Activated naive CD4-positive, alpha-beta T cell treated with anti-CD3 and anti-CD28 coated beads, Interleukin-2, amount 10 ng/mL, durations not matched to agents 7 days and 5 days (primary cell): Measurements from ENCODE around the gene TAAR9.
"Not testable (repeated sequence)": the region's sequence is repeated elsewhere in the genome, so short reads cannot be mapped to it uniquely, and the experiment has no call there.

Experiments used
- CTCF ChIA-PET: fragments of 350-600 bp; sonication (Branson Sonifier 250); formaldehyde crosslinking; loops from one replicate; lab custom pipeline; 2021; ENCODE audit warnings: antibody characterized with exemption; lab: Charles Lee
- DNase-seq: peaks from one replicate; pipeline ENCODE4 v3.0.0-alpha.2; 2020
- H3K27ac Mint-ChIP-seq: one replicate; pipeline ENCODE4 v1.8.0; 2021; ENCODE audit warnings: mild to moderate bottlenecking, moderate library complexity, mixed read lengths
- H3K27me3 Mint-ChIP-seq: one replicate; pipeline ENCODE4 v1.8.0; 2021; ENCODE audit warnings: mild to moderate bottlenecking, mixed read lengths
- H3K36me3 Mint-ChIP-seq: one replicate; pipeline ENCODE4 v1.8.0; 2021; ENCODE audit warnings: mixed read lengths
- H3K4me1 Mint-ChIP-seq: one replicate; pipeline ENCODE4 v1.8.0; 2021; ENCODE audit warnings: mixed read lengths
- H3K4me3 Mint-ChIP-seq: one replicate; pipeline ENCODE4 v1.8.0; 2021; ENCODE audit warnings: mild to moderate bottlenecking, moderate library complexity, mixed read lengths
- H3K9me3 Mint-ChIP-seq: one replicate; pipeline ENCODE4 v1.8.0; 2021; ENCODE audit warnings: mixed read lengths

The TAAR9 gene

GRCh38 chr6:132530293-132530974 lies 7.6 kb upstream of the TAAR9 start:
- CTCF ChIA-PET: interaction anchor here (0.6 to 1.6 kb wide), 14 partner anchors 11 to 427 kb away, joined by 3 to 10 read pairs (median 3); partner anchors contain the start of genes SLC18B1 and TAAR8
- Mint-ChIP-seq H3K27me3 (peaks cover 19% of the 10 kb centered on the region), H3K4me1 (peaks cover 2% of the 10 kb centered on the region), H3K4me3 (no peak overlapping the region), H3K9me3 (no peaks in the 10 kb centered on the region), H3K27ac (no peak overlapping the region), H3K36me3 (no peaks in the 10 kb centered on the region)
- peak; percentile 78 for DNase-seq

- CTCF ChIA-PET, H3K27ac Mint-ChIP-seq, H3K4me1 Mint-ChIP-seq, H3K36me3 Mint-ChIP-seq, H3K9me3 Mint-ChIP-seq, H3K4me3 Mint-ChIP-seq, DNase-seq, H3K27me3 Mint-ChIP-seq: not testable (repeated sequence)
Measured at GRCh38 chr6:132534546-132534945, 3.5 kb upstream of the TAAR9 start.

- no peaks in the 10 kb centered on the region for H3K9me3 Mint-ChIP-seq
- H3K27me3 Mint-ChIP-seq: peaks cover 5% of the 10 kb centered on the region
- no peaks in the 10 kb centered on the region for H3K4me1 Mint-ChIP-seq
- no peak for DNase-seq
- no peak overlapping the region for H3K4me3 Mint-ChIP-seq
- H3K27ac Mint-ChIP-seq: no peak overlapping the region
- no peaks in the 10 kb centered on the region for H3K36me3 Mint-ChIP-seq
- CTCF ChIA-PET: interaction anchor here (1.3 kb wide), 1 partner anchor 257 kb away, joined by 3 read pairs; no protein-coding TSS in a partner anchor
Measured at GRCh38 chr6:132537145-132537544, 932 bp upstream of the TAAR9 start.

- H3K4me1 Mint-ChIP-seq: no peaks in the 10 kb centered on the region
- H3K9me3 Mint-ChIP-seq: no peaks in the 10 kb centered on the region
- CTCF ChIA-PET: interaction anchor here (0.8 to 0.9 kb wide), 2 partner anchors 14 to 265 kb away, joined by 3 read pairs; no protein-coding TSS in a partner anchor
Measured at GRCh38 chr6:132544826-132545225, 6.7 kb downstream of the TAAR9 start.

GRCh38 chr6:132548746-132549463 lies 10.8 kb downstream of the TAAR9 start:
- CTCF ChIA-PET: no interaction called here
- Mint-ChIP-seq H3K27ac (no peak overlapping the region), H3K36me3 (no peaks in the 10 kb centered on the region), H3K9me3 (no peaks in the 10 kb centered on the region), H3K4me1 (no peaks in the 10 kb centered on the region), H3K4me3 (no peak overlapping the region), H3K27me3 (peaks cover 28% of the 10 kb centered on the region)
- no peak for DNase-seq

More at GRCh38 chr6:132544826-132545225, 6.7 kb downstream of the TAAR9 start:
- H3K27me3 Mint-ChIP-seq: peaks cover 16% of the 10 kb centered on the region
- no peaks in the 10 kb centered on the region for H3K36me3 Mint-ChIP-seq
- no peak for DNase-seq
- H3K27ac Mint-ChIP-seq: no peak overlapping the region
- H3K4me3 Mint-ChIP-seq: no peak overlapping the region

GRCh38 chr6:132551214-132551613 lies 13.1 kb downstream of the TAAR9 start:
- Mint-ChIP-seq H3K9me3 (no peaks in the 10 kb centered on the region), H3K36me3 (no peaks in the 10 kb centered on the region), H3K27me3 (peaks cover 33% of the 10 kb centered on the region), H3K27ac (no peak overlapping the region), H3K4me3 (no peak overlapping the region), H3K4me1 (no peaks in the 10 kb centered on the region)
- CTCF ChIA-PET: interaction anchor here (0.6 to 2.7 kb wide), 2 partner anchors 20 to 242 kb away, joined by 3 to 10 read pairs; no protein-coding TSS in a partner anchor
- DNase-seq: no peak

GRCh38 chr6:132552372-132552771 lies 14.3 kb downstream of the TAAR9 start, which contains the start of gene TAAR8:
TAAR8 (plus strand) TSS chr6:132552672; CDS start chr6:132552693, 21 bp downstream.
- Mint-ChIP-seq H3K27me3 (peaks cover 32% of the 10 kb centered on the region), H3K4me3 (no peak within 1 kb of the TSS), H3K9me3 (no peaks in the 10 kb centered on the region), H3K4me1 (no peaks in the 10 kb centered on the region), H3K27ac (no peak within 1 kb of the TSS), H3K36me3 (no peaks in the 10 kb centered on the region)
- CTCF ChIA-PET: interaction anchor here (2.7 kb wide), 1 partner anchor 21 kb away, joined by 10 read pairs; no protein-coding TSS in a partner anchor
- no peak for DNase-seq

GRCh38 chr6:132560087-132560486 lies 22.0 kb downstream of the TAAR9 start:
- H3K27me3 Mint-ChIP-seq, DNase-seq, H3K36me3 Mint-ChIP-seq, H3K4me1 Mint-ChIP-seq, H3K9me3 Mint-ChIP-seq, H3K4me3 Mint-ChIP-seq, CTCF ChIA-PET, H3K27ac Mint-ChIP-seq: not testable (repeated sequence)

GRCh38 chr6:132566404-132566803 lies 28.3 kb downstream of the TAAR9 start:
- H3K4me3 Mint-ChIP-seq: no peak overlapping the region
- peaks cover 6% of the 10 kb centered on the region for H3K27me3 Mint-ChIP-seq
- H3K27ac Mint-ChIP-seq: no peak overlapping the region
- no peaks in the 10 kb centered on the region for H3K4me1 Mint-ChIP-seq
- CTCF ChIA-PET: no interaction called here
- no peaks in the 10 kb centered on the region for H3K9me3 Mint-ChIP-seq
- H3K36me3 Mint-ChIP-seq: no peaks in the 10 kb centered on the region
- no peak for DNase-seq

GRCh38 chr6:132567566-132567965 lies 29.5 kb downstream of the TAAR9 start:
- no peak overlapping the region for H3K27ac Mint-ChIP-seq
- H3K4me1 Mint-ChIP-seq: no peaks in the 10 kb centered on the region
- CTCF ChIA-PET: no interaction called here
- no peaks in the 10 kb centered on the region for H3K36me3 Mint-ChIP-seq
- no peaks in the 10 kb centered on the region for H3K9me3 Mint-ChIP-seq
- no peak overlapping the region for H3K4me3 Mint-ChIP-seq
- H3K27me3 Mint-ChIP-seq: peaks cover 6% of the 10 kb centered on the region
- DNase-seq: no peak

- CTCF ChIA-PET: no interaction called here
- H3K36me3 Mint-ChIP-seq: no peaks in the 10 kb centered on the region
- no peak for DNase-seq
- peaks cover 10% of the 10 kb centered on the region for H3K27me3 Mint-ChIP-seq
- no peaks in the 10 kb centered on the region for H3K9me3 Mint-ChIP-seq
- no peak overlapping the region for H3K27ac Mint-ChIP-seq
- H3K4me3 Mint-ChIP-seq: no peak overlapping the region
- H3K4me1 Mint-ChIP-seq: no peaks in the 10 kb centered on the region
Measured at GRCh38 chr6:132568611-132569010, 30.5 kb downstream of the TAAR9 start.

GRCh38 chr6:132569170-132569569 lies 31.1 kb downstream of the TAAR9 start:
- Mint-ChIP-seq H3K9me3 (no peaks in the 10 kb centered on the region), H3K4me1 (no peaks in the 10 kb centered on the region), H3K36me3 (no peaks in the 10 kb centered on the region), H3K4me3 (no peak overlapping the region), H3K27ac (no peak overlapping the region), H3K27me3 (peaks cover 12% of the 10 kb centered on the region)
- CTCF ChIA-PET: no interaction called here
- no peak for DNase-seq

GRCh38 chr6:132570221-132570777 lies 32.2 kb downstream of the TAAR9 start, which contains the start of gene TAAR6:
TAAR6 (plus strand) TSS chr6:132570322; CDS start chr6:132570322, 0 bp downstream.
- Mint-ChIP-seq H3K4me1 (no peaks in the 10 kb centered on the region), H3K4me3 (no peak within 1 kb of the TSS), H3K36me3 (no peaks in the 10 kb centered on the region), H3K27ac (no peak within 1 kb of the TSS), H3K9me3 (no peaks in the 10 kb centered on the region), H3K27me3 (peaks cover 12% of the 10 kb centered on the region)
- no peak for DNase-seq
- CTCF ChIA-PET: no interaction called here

GRCh38 chr6:132571774-132572173 lies 33.7 kb downstream of the TAAR9 start:
- H3K27ac Mint-ChIP-seq: no peak overlapping the region
- DNase-seq: no peak
- peaks cover 12% of the 10 kb centered on the region for H3K27me3 Mint-ChIP-seq
- no peaks in the 10 kb centered on the region for H3K4me1 Mint-ChIP-seq
- CTCF ChIA-PET: no interaction called here
- H3K36me3 Mint-ChIP-seq: no peaks in the 10 kb centered on the region
- no peak overlapping the region for H3K4me3 Mint-ChIP-seq
- H3K9me3 Mint-ChIP-seq: no peaks in the 10 kb centered on the region
